ENCODE results near the gene DIPK1A.

DNA sequence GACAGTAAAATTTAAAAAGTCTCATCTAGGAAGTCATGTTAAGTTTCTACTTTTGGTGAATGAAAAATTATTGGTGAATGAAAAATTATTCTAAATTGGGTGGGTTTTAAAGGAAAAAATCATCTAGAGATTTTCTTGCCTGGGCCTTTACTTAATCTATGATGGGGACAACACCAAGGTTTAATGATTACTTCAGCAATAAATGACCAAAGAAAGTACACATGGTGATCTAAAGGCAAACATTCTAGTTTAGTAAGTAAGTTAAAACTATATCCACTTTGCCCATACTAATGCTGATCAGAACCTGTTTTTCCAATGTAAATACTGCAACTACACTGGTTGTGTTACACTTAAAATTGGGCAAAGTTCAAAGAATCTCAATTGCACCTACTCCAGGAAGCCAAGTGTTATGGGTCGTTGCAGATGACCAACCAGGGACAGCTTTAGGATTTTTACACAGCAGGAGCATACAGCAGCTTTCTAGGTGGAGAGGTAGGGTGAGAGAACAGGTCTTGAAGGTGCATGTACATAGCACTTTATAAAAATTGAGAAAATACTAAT, 144.0 kb downstream of the DIPK1A start:
- TF ChIP-seq, protein P1, sequence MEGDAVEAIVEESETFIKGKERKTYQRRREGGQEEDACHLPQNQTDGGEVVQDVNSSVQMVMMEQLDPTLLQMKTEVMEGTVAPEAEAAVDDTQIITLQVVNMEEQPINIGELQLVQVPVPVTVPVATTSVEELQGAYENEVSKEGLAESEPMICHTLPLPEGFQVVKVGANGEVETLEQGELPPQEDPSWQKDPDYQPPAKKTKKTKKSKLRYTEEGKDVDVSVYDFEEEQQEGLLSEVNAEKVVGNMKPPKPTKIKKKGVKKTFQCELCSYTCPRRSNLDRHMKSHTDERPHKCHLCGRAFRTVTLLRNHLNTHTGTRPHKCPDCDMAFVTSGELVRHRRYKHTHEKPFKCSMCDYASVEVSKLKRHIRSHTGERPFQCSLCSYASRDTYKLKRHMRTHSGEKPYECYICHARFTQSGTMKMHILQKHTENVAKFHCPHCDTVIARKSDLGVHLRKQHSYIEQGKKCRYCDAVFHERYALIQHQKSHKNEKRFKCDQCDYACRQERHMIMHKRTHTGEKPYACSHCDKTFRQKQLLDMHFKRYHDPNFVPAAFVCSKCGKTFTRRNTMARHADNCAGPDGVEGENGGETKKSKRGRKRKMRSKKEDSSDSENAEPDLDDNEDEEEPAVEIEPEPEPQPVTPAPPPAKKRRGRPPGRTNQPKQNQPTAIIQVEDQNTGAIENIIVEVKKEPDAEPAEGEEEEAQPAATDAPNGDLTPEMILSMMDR (IDR thresholded peaks at IDR 0.05; ENCODE audit: poor library complexity, severe bottlenecking), result no peak
- TF ChIP-seq TAF1 (IDR thresholded peaks at IDR 0.05; ENCODE audit: low read depth), result no peak
- TF ChIP-seq RAD21 (conservative IDR thresholded peaks at IDR 0.05), result no peak
- no peak for TF ChIP-seq EZH2 (IDR thresholded peaks at IDR 0.05; ENCODE audit: borderline replicate concordance, insufficient read depth, low read length, poor library complexity, severe bottlenecking)
- no peak for TF ChIP-seq POLR2AphosphoS5 (IDR thresholded peaks at IDR 0.05)
- TF ChIP-seq, protein P2, sequence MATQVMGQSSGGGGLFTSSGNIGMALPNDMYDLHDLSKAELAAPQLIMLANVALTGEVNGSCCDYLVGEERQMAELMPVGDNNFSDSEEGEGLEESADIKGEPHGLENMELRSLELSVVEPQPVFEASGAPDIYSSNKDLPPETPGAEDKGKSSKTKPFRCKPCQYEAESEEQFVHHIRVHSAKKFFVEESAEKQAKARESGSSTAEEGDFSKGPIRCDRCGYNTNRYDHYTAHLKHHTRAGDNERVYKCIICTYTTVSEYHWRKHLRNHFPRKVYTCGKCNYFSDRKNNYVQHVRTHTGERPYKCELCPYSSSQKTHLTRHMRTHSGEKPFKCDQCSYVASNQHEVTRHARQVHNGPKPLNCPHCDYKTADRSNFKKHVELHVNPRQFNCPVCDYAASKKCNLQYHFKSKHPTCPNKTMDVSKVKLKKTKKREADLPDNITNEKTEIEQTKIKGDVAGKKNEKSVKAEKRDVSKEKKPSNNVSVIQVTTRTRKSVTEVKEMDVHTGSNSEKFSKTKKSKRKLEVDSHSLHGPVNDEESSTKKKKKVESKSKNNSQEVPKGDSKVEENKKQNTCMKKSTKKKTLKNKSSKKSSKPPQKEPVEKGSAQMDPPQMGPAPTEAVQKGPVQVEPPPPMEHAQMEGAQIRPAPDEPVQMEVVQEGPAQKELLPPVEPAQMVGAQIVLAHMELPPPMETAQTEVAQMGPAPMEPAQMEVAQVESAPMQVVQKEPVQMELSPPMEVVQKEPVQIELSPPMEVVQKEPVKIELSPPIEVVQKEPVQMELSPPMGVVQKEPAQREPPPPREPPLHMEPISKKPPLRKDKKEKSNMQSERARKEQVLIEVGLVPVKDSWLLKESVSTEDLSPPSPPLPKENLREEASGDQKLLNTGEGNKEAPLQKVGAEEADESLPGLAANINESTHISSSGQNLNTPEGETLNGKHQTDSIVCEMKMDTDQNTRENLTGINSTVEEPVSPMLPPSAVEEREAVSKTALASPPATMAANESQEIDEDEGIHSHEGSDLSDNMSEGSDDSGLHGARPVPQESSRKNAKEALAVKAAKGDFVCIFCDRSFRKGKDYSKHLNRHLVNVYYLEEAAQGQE (IDR thresholded peaks at IDR 0.05; ENCODE audit: borderline replicate concordance), result no peak
- TF ChIP-seq SMC3 (conservative IDR thresholded peaks at IDR 0.05; ENCODE audit: poor library complexity), result no peak
- no peak for TF ChIP-seq MXI1 (conservative IDR thresholded peaks at IDR 0.05; ENCODE audit: poor library complexity, severe bottlenecking)
- no peak for TF ChIP-seq EP300 (conservative IDR thresholded peaks at IDR 0.05; ENCODE audit: poor library complexity, severe bottlenecking)

All from neural cell (in vitro differentiated cells).